PC-9 (cell line): ENCODE measurements around the gene PLD5. TPM values are rescaled to one million over a fixed set of nuclear protein-coding genes. Genes with fewer than 3 reads are reported as not detected.
"Not testable (repeated sequence)": the region's sequence is repeated elsewhere in the genome, so short reads cannot be mapped to it uniquely, and the experiment has no call there.

Source experiments
- BruUV-seq: library from RNA; stranded (reverse); fragments of 400-500 nt; replicated peaks from 2 replicates; lab custom pipeline; 2021; lab: Mats Ljungman, UMichigan
- CTCF ChIA-PET: fragments of 300-600 bp; sonication (Branson Sonifier 250); formaldehyde crosslinking; loops from one replicate; lab custom pipeline; 2022; ENCODE audit warnings: antibody characterized with exemption; lab: Charles Lee
- POLR2A ChIA-PET: fragments of 300-600 bp; sonication (Branson Sonifier 250); formaldehyde crosslinking; loops from one replicate; lab custom pipeline; 2022; ENCODE audit warnings: antibody characterized with exemption; ENCODE audit not compliant: unreplicated experiment; lab: Charles Lee
- DNase-seq, 2 experiments: peaks; one replicate each; pipeline versions ENCODE4 v3.0.0 to v3.0.0-alpha.2; 2015 to 2022; ENCODE audit warnings: mixed read lengths in 1 of 2
- H2AFZ ChIP-seq: fragments of 200-600 bp; sonication (generic); 2 replicates; pipeline ENCODE4 v1.8.1; 2017; ENCODE audit warnings: antibody characterized with exemption
- H3F3A ChIP-seq: fragments of 200-600 bp; sonication (generic); 2 replicates; pipeline ENCODE4 v1.8.1; 2017; ENCODE audit warnings: antibody characterized with exemption, mild to moderate bottlenecking, low read depth; ENCODE audit not compliant: insufficient read depth
- H3K27ac ChIP-seq: fragments of 200-600 bp; sonication (generic); 2 replicates; pipeline ENCODE4 v1.6.1; 2016; ENCODE audit warnings: mixed run types
- H3K27me3 ChIP-seq: fragments of 200-600 bp; sonication (generic); 2 replicates; pipeline ENCODE4 v1.6.1; 2016; ENCODE audit warnings: low read depth, mixed run types; ENCODE audit not compliant: insufficient read depth
- H3K36me3 ChIP-seq: fragments of 200-600 bp; sonication (generic); 2 replicates; pipeline ENCODE4 v1.6.1; 2016; ENCODE audit warnings: low read depth, mixed run types
- H3K4me1 ChIP-seq: fragments of 200-600 bp; sonication (generic); replicated peaks from 2 replicates; pipeline ENCODE4 v1.6.1; 2016; ENCODE audit warnings: mixed run types; ENCODE audit not compliant: insufficient read depth
- H3K4me2 ChIP-seq: fragments of 200-600 bp; sonication (generic); 2 replicates; pipeline ENCODE4 v1.6.1; 2017; ENCODE audit warnings: mixed run types
- H3K4me3 ChIP-seq: fragments of 200-600 bp; sonication (generic); 2 replicates; pipeline ENCODE4 v1.6.1; 2016; ENCODE audit warnings: mixed run types
- H3K79me2 ChIP-seq: fragments of 200-600 bp; sonication (generic); 2 replicates; pipeline ENCODE4 v1.6.1; 2017; ENCODE audit warnings: low read depth, mixed run types
- H3K9me2 ChIP-seq: fragments of 200-600 bp; sonication (generic); 2 replicates; pipeline ENCODE4 v1.8.1; 2017; ENCODE audit warnings: mild to moderate bottlenecking; ENCODE audit not compliant: insufficient read depth
- H3K9me3 ChIP-seq: fragments of 200-600 bp; sonication (generic); 2 replicates; pipeline ENCODE4 v1.8.1; 2016; ENCODE audit warnings: low read depth; ENCODE audit not compliant: insufficient read depth
- H4K20me1 ChIP-seq: fragments of 200-600 bp; sonication (generic); 2 replicates; pipeline ENCODE4 v1.8.1; 2017; ENCODE audit not compliant: insufficient read depth
- CTCF ChIP-seq: fragments of 200-600 bp; sonication (generic); conservative IDR thresholded peaks from 2 replicates; pipeline ENCODE4 v1.6.1; 2017; ENCODE audit warnings: mixed run types, antibody characterized with exemption, mild to moderate bottlenecking, moderate library complexity
- EZH2 ChIP-seq: fragments of 200-600 bp; sonication (generic); IDR thresholded peaks from 2 replicates; pipeline ENCODE4 v1.8.0; 2017; ENCODE audit warnings: antibody characterized with exemption, low read depth
- intact Hi-C: fragments of 100-400 bp; cut with micrococcal nuclease; formaldehyde crosslinking; loops from one replicate; pipeline ENCODE4 v1.10.0; 2022; ENCODE audit not compliant: unreplicated experiment
- total RNA-seq: library from RNA; stranded (reverse); gene quantifications from 2 replicates; pipeline ENCODE4 v1.2.3, GENCODE V29; 2021

Gene PLD5
- total RNA-seq, 1 experiment from 2014 or later, result not detected

GRCh38 chr1:242185731-242186130 is 338.8 kb downstream of the PLD5 start:
- H3K79me2 ChIP-seq, result no peaks in the 10 kb centered on the region
- H2AFZ ChIP-seq, result no peak overlapping the region
- no peak for TF ChIP-seq EZH2
- peaks cover 4% of the 10 kb centered on the region; the same call in 1 of the 2 replicates for H3K27me3 ChIP-seq
- H3K4me2 ChIP-seq, result no peak overlapping the region
- no peaks in the 10 kb centered on the region for H3F3A ChIP-seq
- no peaks in the 10 kb centered on the region for H3K4me1 ChIP-seq
- ChIA-PET POLR2A (no interaction called here), CTCF (no interaction called here)
- H4K20me1 ChIP-seq, result no peaks in the 10 kb centered on the region
- no peaks in the 10 kb centered on the region for H3K9me3 ChIP-seq
- no peak for DNase-seq
- H3K36me3 ChIP-seq, result no peaks in the 10 kb centered on the region
- H3K9me2 ChIP-seq, result no peaks in the 10 kb centered on the region
- intact Hi-C loops, result no loop called here
- no peak overlapping the region for H3K27ac ChIP-seq
- no TSS peak for BruUV-seq
- no peak overlapping the region for H3K4me3 ChIP-seq

GRCh38 chr1:242184955-242185354 is 339.5 kb downstream of the PLD5 start:
- Histone ChIP-seq H3K27ac (no peak overlapping the region), H3K4me1 (no peaks in the 10 kb centered on the region), H3K4me2 (no peak overlapping the region), H3K9me3 (no peaks in the 10 kb centered on the region), H4K20me1 (no peaks in the 10 kb centered on the region), H3K79me2 (no peaks in the 10 kb centered on the region), H3F3A (no peaks in the 10 kb centered on the region), H3K36me3 (no peaks in the 10 kb centered on the region), H2AFZ (no peak overlapping the region), H3K9me2 (no peaks in the 10 kb centered on the region), H3K27me3 (peaks cover 4% of the 10 kb centered on the region; the same call in 1 of the 2 replicates), H3K4me3 (no peak overlapping the region)
- DNase-seq, result no peak
- intact Hi-C loops, result no loop called here
- no TSS peak for BruUV-seq
- POLR2A ChIA-PET, result no interaction called here
- CTCF ChIA-PET, result no interaction called here
- TF ChIP-seq EZH2 (no peak), CTCF (no peak)

- H3K27ac ChIP-seq, H3K36me3 ChIP-seq, H3F3A ChIP-seq, H3K4me1 ChIP-seq, H3K4me2 ChIP-seq, H4K20me1 ChIP-seq, H3K9me2 ChIP-seq, CTCF ChIA-PET, H3K9me3 ChIP-seq, intact Hi-C loops, DNase-seq, H3K27me3 ChIP-seq, H2AFZ ChIP-seq, H3K4me3 ChIP-seq, H3K79me2 ChIP-seq, BruUV-seq, POLR2A ChIA-PET: not testable (repeated sequence)
Measured at GRCh38 chr1:242179767-242180166, 344.7 kb downstream of the PLD5 start.

GRCh38 chr1:242178924-242179708 is 345.4 kb downstream of the PLD5 start:
- H3K4me1 ChIP-seq, result no peaks in the 10 kb centered on the region
- no peak for DNase-seq
- no TSS peak for BruUV-seq
- no peaks in the 10 kb centered on the region for H3K9me3 ChIP-seq
- no peaks in the 10 kb centered on the region for H4K20me1 ChIP-seq
- no peak overlapping the region for H3K4me3 ChIP-seq
- no peaks in the 10 kb centered on the region for H3K36me3 ChIP-seq
- no peak overlapping the region for H2AFZ ChIP-seq
- H3K27me3 ChIP-seq, result peaks cover 3% of the 10 kb centered on the region; the same call in 1 of the 2 replicates
- no peak overlapping the region for H3K4me2 ChIP-seq
- TF ChIP-seq CTCF (no peak), EZH2 (no peak)
- no peaks in the 10 kb centered on the region for H3K79me2 ChIP-seq
- H3F3A ChIP-seq, result no peaks in the 10 kb centered on the region
- ChIA-PET CTCF (no interaction called here), POLR2A (no interaction called here)
- intact Hi-C loops, result no loop called here
- H3K27ac ChIP-seq, result no peak overlapping the region
- H3K9me2 ChIP-seq, result no peaks in the 10 kb centered on the region
